T-helper 2 cell (primary cell): ENCODE results near the gene GOLGA5.

ENCODE experiments used
- DNase-seq, 5 experiments: peaks; one replicate each; pipeline versions ENCODE4 v3.0.0 to v3.0.0-alpha.2; 2012 to 2022

The GOLGA5 gene

GRCh38 chr14:92880851-92881250 lies 86.7 kb downstream of the GOLGA5 start:
- DNase-seq = no peak

- DNase-seq = no peak
Measured at GRCh38 chr14:92883066-92883465, 89.0 kb downstream of the GOLGA5 start.

- no peak for DNase-seq
Measured at GRCh38 chr14:92884410-92884809, 90.3 kb downstream of the GOLGA5 start.

- DNase-seq = no peak
Measured at GRCh38 chr14:92885279-92886061, 91.4 kb downstream of the GOLGA5 start.

- DNase-seq = no peak
Measured at GRCh38 chr14:92886337-92886736, 92.2 kb downstream of the GOLGA5 start.

GRCh38 chr14:92887157-92887556 lies 93.1 kb downstream of the GOLGA5 start:
- no peak for DNase-seq

GRCh38 chr14:92888896-92889295 lies 94.8 kb downstream of the GOLGA5 start:
- DNase-seq = no peak
